SK-N-SH (cell line): ENCODE measurements around the gene PWWP2B. TPM values are rescaled to one million over a fixed set of nuclear protein-coding genes. Genes with fewer than 3 reads are reported as not detected.

ENCODE experiments used
- CTCF ChIA-PET: fragments of 300-600, 350-600 bp; formaldehyde crosslinking; extraction: SDS; loops from one replicate; lab custom pipeline; 2021; lab: Yijun Ruan, JAX
- POLR2A ChIA-PET: fragments of 350-600 bp; sonication (Branson Sonifier 250); formaldehyde crosslinking; extraction: SDS; loops from one replicate; lab custom pipeline; 2020; ENCODE audit warnings: antibody characterized with exemption, inconsistent platforms; lab: Yijun Ruan, JAX
- DNase-seq: peaks from one replicate; pipeline ENCODE4 v3.0.0; 2012
- H2AFZ ChIP-seq: fragments of 200-600 bp; sonication (generic); 2 replicates; pipeline ENCODE4 v1.8.1; 2016; ENCODE audit warnings: antibody characterized with exemption, mild to moderate bottlenecking, low read depth
- H3F3A ChIP-seq: fragments of 200-600 bp; sonication (generic); replicated peaks from 2 replicates; pipeline ENCODE3; 2016; ENCODE audit warnings: antibody characterized with exemption, mild to moderate bottlenecking; ENCODE audit not compliant: insufficient read depth
- H3K27ac ChIP-seq, 2 experiments: fragments of 200-500 bp in 1 of 2; fragments of 200-600 bp in 1 of 2; sonication (Bioruptor generic) in 1 of 2; sonication (generic), shearing (Covaris generic) in 1 of 2; 2 replicates each; pipeline versions ENCODE4 v1.5.1 to v1.6.1; 2014 to 2016; ENCODE audit warnings: low read depth in 2 of 2, inconsistent platforms in 1 of 2, low read length in 1 of 2, mild to moderate bottlenecking in 1 of 2, mixed read lengths in 1 of 2
- H3K27me3 ChIP-seq: fragments of 200-600 bp; sonication (generic), shearing (Covaris generic); 2 replicates; pipeline ENCODE4 v1.6.1; 2016; ENCODE audit warnings: mixed run types; ENCODE audit not compliant: insufficient read depth
- H3K36me3 ChIP-seq, 2 experiments: fragments of 200-500 bp in 1 of 2; fragments of 200-600 bp in 1 of 2; sonication (Bioruptor generic) in 1 of 2; sonication (generic) in 1 of 2; replicated peaks in 1 of 2; 2 replicates each; pipeline versions ENCODE3 to v1.5.1; 2014 to 2016; ENCODE audit warnings: low read length in 1 of 2, mild to moderate bottlenecking in 1 of 2; ENCODE audit not compliant: insufficient read depth in 2 of 2, control insufficient read depth in 1 of 2
- H3K4me1 ChIP-seq, 2 experiments: fragments of 200-500 bp in 1 of 2; fragments of 200-600 bp in 1 of 2; sonication (Bioruptor generic) in 1 of 2; sonication (generic), shearing (Covaris generic) in 1 of 2; 2 replicates each; pipeline versions ENCODE4 v1.5.1 to v1.6.1; 2014 to 2016; ENCODE audit warnings: low read depth in 1 of 2, low read length in 1 of 2, mixed run types in 1 of 2; ENCODE audit not compliant: insufficient read depth in 2 of 2, control insufficient read depth in 1 of 2
- H3K4me2 ChIP-seq: fragments of 200-600 bp; sonication (generic), shearing (Covaris generic); 2 replicates; pipeline ENCODE4 v1.6.1; 2017; ENCODE audit warnings: mixed run types
- H3K4me3 ChIP-seq, 2 experiments: fragments of 200-500 bp in 1 of 2; fragments of 200-600 bp in 1 of 2; sonication (Bioruptor generic) in 1 of 2; sonication (generic), shearing (Covaris generic) in 1 of 2; 2 replicates each; pipeline versions ENCODE4 v1.5.1 to v1.8.1; 2014 to 2016; ENCODE audit warnings: low read depth in 2 of 2, inconsistent platforms in 1 of 2, low read length in 1 of 2, mild to moderate bottlenecking in 1 of 2, mixed read lengths in 1 of 2, moderate library complexity in 1 of 2
- H3K79me2 ChIP-seq: fragments of 200-600 bp; sonication (generic); 2 replicates; pipeline ENCODE4 v1.8.1; 2017; ENCODE audit warnings: mild to moderate bottlenecking; ENCODE audit not compliant: insufficient read depth
- H3K9ac ChIP-seq: fragments of 200-600 bp; sonication (generic); 2 replicates; pipeline ENCODE4 v1.6.1; 2017; ENCODE audit warnings: mixed run types
- H3K9me2 ChIP-seq: fragments of 200-600 bp; sonication (generic); 2 replicates; pipeline ENCODE4 v1.6.1; 2017; ENCODE audit warnings: mixed run types
- H3K9me3 ChIP-seq: fragments of 200-600 bp; sonication (generic); 2 replicates; pipeline ENCODE4 v1.6.1; 2017; ENCODE audit warnings: mixed run types, mild to moderate bottlenecking, moderate library complexity
- H4K20me1 ChIP-seq: fragments of 200-600 bp; sonication (generic); 2 replicates; pipeline ENCODE4 v1.6.1; 2017; ENCODE audit warnings: mild to moderate bottlenecking, mixed run types; ENCODE audit not compliant: insufficient read depth
- CHD2 ChIP-seq: fragments of 150-350 bp; IDR thresholded peaks from 2 replicates; pipeline ENCODE4 v1.6.1; 2018; ENCODE audit warnings: low read length; ENCODE audit not compliant: partially characterized antibody
- CTCF ChIP-seq: fragments of 200-600 bp; sonication (generic); IDR thresholded peaks from 2 replicates; pipeline ENCODE4 v1.6.1; 2017; ENCODE audit warnings: antibody characterized with exemption, mild to moderate bottlenecking, moderate library complexity
- ELF1 ChIP-seq: IDR thresholded peaks from 2 replicates; pipeline ENCODE4 v1.4.0; 2012
- EP300 ChIP-seq, 2 experiments: IDR thresholded peaks; 2 replicates each; pipeline versions ENCODE4 v1.4.0 to v1.6.1; 2012; ENCODE audit warnings: borderline replicate concordance in 1 of 2, low read depth in 1 of 2, low read length in 1 of 2
- FOSL2 ChIP-seq: IDR thresholded peaks from 2 replicates; pipeline ENCODE4 v1.4.0; 2012; ENCODE audit warnings: low read depth, mild to moderate bottlenecking, moderate library complexity, borderline replicate concordance
- GABPA ChIP-seq: IDR thresholded peaks from 2 replicates; pipeline ENCODE4 v1.4.0; 2012; ENCODE audit warnings: low read depth, mild to moderate bottlenecking
- GATA2 ChIP-seq: sonication (generic); formaldehyde crosslinking; IDR thresholded peaks from 2 replicates; pipeline ENCODE4 v1.5.0; 2020; ENCODE audit warnings: mild to moderate bottlenecking, missing genetic modification reagents
- NRF1 ChIP-seq: IDR thresholded peaks from 2 replicates; pipeline ENCODE4 v1.6.1; 2012; ENCODE audit warnings: low read depth, mild to moderate bottlenecking, low read length
- SIN3A ChIP-seq: IDR thresholded peaks from 2 replicates; pipeline ENCODE4 v1.6.1; 2012; ENCODE audit warnings: low read depth, mild to moderate bottlenecking, low read length, moderate library complexity, borderline replicate concordance
- WGBS: methylation state at CpG from one replicate; pipeline ENCODE4 v1.1.6; 2017; ENCODE audit warnings: low lambda C conversion rate; 5-methylcytosine and 5-hydroxymethylcytosine counted together
- polyA plus RNA-seq, 3 experiments: library from polyadenylated mRNA; depleted of rRNA; stranded (reverse); fragments of >200 nt; gene quantifications; 2 replicates each; pipeline ENCODE4 v1.2.3, GENCODE V29; 2012
- TF ChIP-seq, protein P1 (sequence below): IDR thresholded peaks from 2 replicates; pipeline ENCODE4 v1.4.0; 2012; ENCODE audit warnings: low read depth, borderline replicate concordance

The PWWP2B gene
- polyA plus RNA-seq, 1 of the 3 experiments (the other 2 are of a cell fraction), result 2.4 TPM

GRCh38 chr10:132416566-132417256 lies 19.7 kb downstream of the PWWP2B start:
- no peak overlapping the region for H3K9ac ChIP-seq
- WGBS, result 88% methylated on average over 9 of the region's 32 CpGs
- TF ChIP-seq, protein P1, sequence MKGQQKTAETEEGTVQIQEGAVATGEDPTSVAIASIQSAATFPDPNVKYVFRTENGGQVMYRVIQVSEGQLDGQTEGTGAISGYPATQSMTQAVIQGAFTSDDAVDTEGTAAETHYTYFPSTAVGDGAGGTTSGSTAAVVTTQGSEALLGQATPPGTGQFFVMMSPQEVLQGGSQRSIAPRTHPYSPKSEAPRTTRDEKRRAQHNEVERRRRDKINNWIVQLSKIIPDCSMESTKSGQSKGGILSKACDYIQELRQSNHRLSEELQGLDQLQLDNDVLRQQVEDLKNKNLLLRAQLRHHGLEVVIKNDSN, result no peak
- TF ChIP-seq, all 33 proteins: peak for 0
- DNase-seq, result peak; percentile 36
- Histone ChIP-seq H2AFZ (no peak overlapping the region), H3F3A (no peaks in the 10 kb centered on the region), H3K9me2 (no peaks in the 10 kb centered on the region), H3K27ac (no peak overlapping the region), H3K9me3 (no peaks in the 10 kb centered on the region), H3K27me3 (no peaks in the 10 kb centered on the region), H4K20me1 (no peaks in the 10 kb centered on the region), H3K4me2 (no peak overlapping the region), H3K36me3 (no peaks in the 10 kb centered on the region), H3K4me1 (peaks cover 5 to 26% of the 10 kb centered on the region in 2 experiments; a peak in 2 of 4 replicates), H3K79me2 (no peaks in the 10 kb centered on the region), H3K4me3 (no peak overlapping the region)
- ChIA-PET POLR2A (no interaction called here), CTCF (interaction anchor here (0.6 kb wide), 1 partner anchor 861 kb away, joined by 3 read pairs; no protein-coding TSS in a partner anchor)

DNA sequence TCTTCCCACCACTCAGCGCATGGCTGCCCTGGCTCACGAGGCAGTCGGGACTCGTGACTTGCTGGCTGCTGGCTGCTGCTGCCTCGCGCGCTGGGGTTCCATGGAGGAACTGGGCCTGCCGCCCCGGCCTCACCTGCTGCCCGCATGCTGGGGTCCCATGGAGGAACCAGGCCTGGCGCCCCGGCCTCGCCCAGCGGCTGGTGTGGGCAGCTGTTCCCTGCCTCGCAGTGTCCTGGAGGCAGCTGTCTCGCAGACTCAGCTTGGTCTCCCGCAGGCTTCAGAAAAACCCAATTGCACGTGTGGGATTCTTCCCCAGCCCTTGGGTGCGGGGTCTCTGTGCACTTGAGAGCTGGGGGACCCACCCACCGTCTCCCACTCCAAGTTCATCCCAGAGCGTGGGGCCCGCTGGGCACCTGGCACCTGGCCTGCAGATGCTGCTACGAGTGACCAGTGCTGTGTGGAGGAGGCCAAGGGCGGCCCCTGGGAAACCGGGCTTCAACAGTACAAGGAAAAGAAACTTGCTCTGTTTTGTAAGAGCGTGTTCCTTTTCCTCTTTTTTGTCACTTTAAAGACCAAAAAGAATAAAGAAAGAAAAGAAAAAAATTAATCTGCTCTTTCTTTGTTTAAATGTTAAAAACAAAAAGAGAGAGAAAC lies 20.4 kb downstream of the PWWP2B start:
- Histone ChIP-seq H3K4me1 (peaks cover 8 to 33% of the 10 kb centered on the region in 2 experiments; a peak in 2 of 4 replicates), H3K36me3 (no peaks in the 10 kb centered on the region), H3K27me3 (no peaks in the 10 kb centered on the region), H3K27ac (no peak overlapping the region), H3F3A (no peaks in the 10 kb centered on the region), H4K20me1 (no peaks in the 10 kb centered on the region), H3K9ac (no peak overlapping the region), H3K9me2 (no peaks in the 10 kb centered on the region), H3K79me2 (no peaks in the 10 kb centered on the region), H2AFZ (no peak overlapping the region), H3K4me3 (no peak overlapping the region), H3K9me3 (no peaks in the 10 kb centered on the region), H3K4me2 (no peak overlapping the region)
- WGBS, result 95% methylated on average over 9 of the region's 26 CpGs
- TF ChIP-seq CHD2 (no peak), EP300 (IDR thresholded peaks at IDR 0.05; ENCODE audit: borderline replicate concordance in 1 of 2, low read depth in 1 of 2, low read length in 1 of 2) (no peak), SIN3A (no peak), CTCF (no peak), GATA2 (CRISPR knock-in tag) (no peak), FOSL2 (no peak), GABPA (no peak), NRF1 (no peak), ELF1 (no peak)
- TF ChIP-seq, protein P1, result no peak
- no peak for DNase-seq
- ChIA-PET CTCF (interaction anchor here (0.6 kb wide), 1 partner anchor 860 kb away, joined by 3 read pairs; no protein-coding TSS in a partner anchor), POLR2A (no interaction called here)
